ENCODE data around the gene MRPS18A. TPM values are rescaled to one million over a fixed set of nuclear protein-coding genes. Genes with fewer than 3 reads are reported as not detected.
A peak's percentile ranks its signal among the peaks of the same experiment; 100 is the strongest.

MRPS18A gene
- total RNA-seq, 1 donor from 2014 or later: 57.0 TPM

DNA sequence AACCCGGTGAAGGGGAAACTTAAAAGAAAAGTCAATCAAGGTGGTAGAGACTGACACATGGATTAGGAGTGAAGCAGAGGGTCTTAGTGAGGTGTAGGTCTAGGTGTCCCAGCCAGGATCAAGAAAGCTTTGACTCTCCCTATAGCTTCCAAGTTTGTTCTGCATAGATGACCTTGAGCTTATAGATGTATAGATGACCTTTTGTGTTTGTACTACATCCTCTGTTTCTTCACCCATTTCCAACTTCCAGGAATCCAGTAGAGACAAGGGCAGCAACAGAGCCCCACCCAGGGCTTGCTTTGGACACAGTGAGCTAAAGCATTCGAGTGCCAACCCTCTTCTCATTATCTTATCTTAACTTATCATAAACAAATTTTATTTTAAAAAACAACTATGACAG is 1.8 kb upstream of the MRPS18A start:
- ATAC-seq (ENCODE audit: low read depth) (no peak), DNase-seq (no peak)
- ChIA-PET CTCF (no interaction called here), POLR2A (interaction anchor here (0.6 to 3.0 kb wide), 3 partner anchors 16 to 52 kb away, joined by 4 to 27 read pairs (median 23); no protein-coding TSS in a partner anchor)
- Mint-ChIP-seq H3K36me3 (ENCODE audit: low read depth) (peaks cover 11% of the 10 kb centered on the region), H3K27ac (no peak overlapping the region), H3K9me3 (no peaks in the 10 kb centered on the region), H3K4me1 (peaks cover 34% of the 10 kb centered on the region), H3K27me3 (peaks cover under 1% of the 10 kb centered on the region), H3K4me3 (no peak overlapping the region)
- intact Hi-C loops (cut with micrococcal nuclease): loop anchor here (5.0 kb wide), 1 partner anchor 83 kb away; the partner anchor contains the start of gene VEGFA
- TF ChIP-seq, protein P1, sequence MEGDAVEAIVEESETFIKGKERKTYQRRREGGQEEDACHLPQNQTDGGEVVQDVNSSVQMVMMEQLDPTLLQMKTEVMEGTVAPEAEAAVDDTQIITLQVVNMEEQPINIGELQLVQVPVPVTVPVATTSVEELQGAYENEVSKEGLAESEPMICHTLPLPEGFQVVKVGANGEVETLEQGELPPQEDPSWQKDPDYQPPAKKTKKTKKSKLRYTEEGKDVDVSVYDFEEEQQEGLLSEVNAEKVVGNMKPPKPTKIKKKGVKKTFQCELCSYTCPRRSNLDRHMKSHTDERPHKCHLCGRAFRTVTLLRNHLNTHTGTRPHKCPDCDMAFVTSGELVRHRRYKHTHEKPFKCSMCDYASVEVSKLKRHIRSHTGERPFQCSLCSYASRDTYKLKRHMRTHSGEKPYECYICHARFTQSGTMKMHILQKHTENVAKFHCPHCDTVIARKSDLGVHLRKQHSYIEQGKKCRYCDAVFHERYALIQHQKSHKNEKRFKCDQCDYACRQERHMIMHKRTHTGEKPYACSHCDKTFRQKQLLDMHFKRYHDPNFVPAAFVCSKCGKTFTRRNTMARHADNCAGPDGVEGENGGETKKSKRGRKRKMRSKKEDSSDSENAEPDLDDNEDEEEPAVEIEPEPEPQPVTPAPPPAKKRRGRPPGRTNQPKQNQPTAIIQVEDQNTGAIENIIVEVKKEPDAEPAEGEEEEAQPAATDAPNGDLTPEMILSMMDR (IDR thresholded peaks at IDR 0.05): no peak

GRCh38 chr6:43687079-43687436 is 533 bp downstream of the MRPS18A start:
- Mint-ChIP-seq H3K4me1 (peaks cover 56% of the 10 kb centered on the region), H3K27ac (peak overlapping the region; percentile 85), H3K4me3 (peak overlapping the region; percentile 95), H3K27me3 (no peaks in the 10 kb centered on the region), H3K9me3 (no peaks in the 10 kb centered on the region), H3K36me3 (ENCODE audit: low read depth) (peaks cover 22% of the 10 kb centered on the region)
- ChIA-PET CTCF (no interaction called here), POLR2A (interaction anchor here (1.0 to 3.0 kb wide), 2 partner anchors 18 to 27 kb away, joined by 3 to 23 read pairs; no protein-coding TSS in a partner anchor)
- intact Hi-C loops (cut with micrococcal nuclease): loop anchor here (1.0 to 5.0 kb wide), 4 partner anchors 17 to 85 kb away; partner anchors contain the start of gene VEGFA
- DNase-seq (no peak), ATAC-seq (ENCODE audit: low read depth) (no peak)
- TF ChIP-seq, protein P1 (IDR thresholded peaks at IDR 0.05): no peak

GRCh38 chr6:43683708-43684455 is 3.7 kb downstream of the MRPS18A start:
- ChIA-PET POLR2A (interaction anchor here (0.6 to 1.1 kb wide), 2 partner anchors 15 to 20 kb away, joined by 3 to 4 read pairs; no protein-coding TSS in a partner anchor), CTCF (interaction anchor here (1.2 to 1.3 kb wide), 2 partner anchors 15 to 16 kb away, joined by 4 to 6 read pairs; no protein-coding TSS in a partner anchor)
- ATAC-seq (ENCODE audit: low read depth) (peak; percentile 66), DNase-seq (no peak)
- H3K4me3 Mint-ChIP-seq: peak overlapping the region; percentile 46
- peaks cover 59% of the 10 kb centered on the region for H3K4me1 Mint-ChIP-seq
- TF ChIP-seq, protein P1 (IDR thresholded peaks at IDR 0.05): no peak
- no peaks in the 10 kb centered on the region for H3K9me3 Mint-ChIP-seq
- no peaks in the 10 kb centered on the region for H3K27me3 Mint-ChIP-seq
- H3K27ac Mint-ChIP-seq: peak overlapping the region; percentile 51
- intact Hi-C loops (cut with micrococcal nuclease): no loop called here
- H3K36me3 Mint-ChIP-seq (ENCODE audit: low read depth): peaks cover 53% of the 10 kb centered on the region

GRCh38 chr6:43682724-43683429 is 4.7 kb downstream of the MRPS18A start:
- intact Hi-C loops (cut with micrococcal nuclease): no loop called here
- no peaks in the 10 kb centered on the region for H3K27me3 Mint-ChIP-seq
- no peak overlapping the region for H3K27ac Mint-ChIP-seq
- H3K4me3 Mint-ChIP-seq: no peak overlapping the region
- ATAC-seq (ENCODE audit: low read depth) (no peak), DNase-seq (no peak)
- H3K4me1 Mint-ChIP-seq: peaks cover 54% of the 10 kb centered on the region
- POLR2A ChIA-PET: no interaction called here
- no peaks in the 10 kb centered on the region for H3K9me3 Mint-ChIP-seq
- peaks cover 64% of the 10 kb centered on the region for H3K36me3 Mint-ChIP-seq (ENCODE audit: low read depth)
- TF ChIP-seq, protein P1 (IDR thresholded peaks at IDR 0.05): no peak
- CTCF ChIA-PET: interaction anchor here (1.2 to 1.3 kb wide), 2 partner anchors 14 to 15 kb away, joined by 4 to 6 read pairs; no protein-coding TSS in a partner anchor

DNA sequence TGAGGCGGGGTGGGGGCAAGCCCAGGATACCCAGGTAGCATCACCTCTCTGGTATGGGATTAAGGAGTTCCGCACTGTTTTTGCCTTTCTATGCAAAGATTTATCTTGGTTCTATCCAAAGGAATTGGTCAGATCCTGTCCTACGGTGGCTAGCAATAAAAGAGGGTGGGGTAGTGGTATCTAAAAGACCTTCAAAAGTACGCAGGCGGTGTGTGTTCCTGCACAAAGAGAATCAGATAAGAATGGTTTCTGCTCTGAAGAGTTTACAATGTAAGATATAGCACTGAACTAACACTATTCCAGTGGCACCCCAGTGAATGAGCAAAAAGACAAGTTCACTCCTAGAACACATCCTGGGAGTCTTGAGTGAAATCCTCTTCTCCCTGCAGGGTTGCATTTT is 6.3 kb downstream of the MRPS18A start:
- CTCF ChIA-PET: no interaction called here
- intact Hi-C loops (cut with micrococcal nuclease): no loop called here
- Mint-ChIP-seq H3K4me3 (no peak overlapping the region), H3K9me3 (no peaks in the 10 kb centered on the region), H3K4me1 (peaks cover 42% of the 10 kb centered on the region), H3K27ac (no peak overlapping the region), H3K27me3 (no peaks in the 10 kb centered on the region), H3K36me3 (ENCODE audit: low read depth) (peaks cover 70% of the 10 kb centered on the region)
- TF ChIP-seq, protein P1 (IDR thresholded peaks at IDR 0.05): no peak
- POLR2A ChIA-PET: interaction anchor here (1.2 kb wide), 1 partner anchor 13 kb away, joined by 3 read pairs; no protein-coding TSS in a partner anchor
- DNase-seq: no peak
- no peak for ATAC-seq (ENCODE audit: low read depth)

All from activated B cell treated with CpG ODN at 0.5 μM for 24 hours (primary cell).